GM19438 (cell line): ENCODE results near the gene KCNN3.
"Not testable (repeated sequence)": the region's sequence is repeated elsewhere in the genome, so short reads cannot be mapped to it uniquely, and the experiment has no call there.

Experiments
- ATAC-seq: cut with Tn5 transposase; IDR thresholded peaks from one replicate; pipeline ENCODE4 v1.9.1; 2021; ENCODE audit warnings: low read depth; ENCODE audit not compliant: unreplicated experiment

KCNN3 gene

GRCh38 chr1:154714638-154715037 is 155.4 kb downstream of the KCNN3 start:
- no peak for ATAC-seq

- no peak for ATAC-seq
These were observed 155.9 kb downstream of the KCNN3 start for GRCh38 chr1:154714052-154714623.

GRCh38 chr1:154713005-154713404 is 157.1 kb downstream of the KCNN3 start:
- no peak for ATAC-seq

GRCh38 chr1:154712166-154712810 is 157.8 kb downstream of the KCNN3 start:
- no peak for ATAC-seq

- no peak for ATAC-seq
These were observed 158.7 kb downstream of the KCNN3 start for GRCh38 chr1:154711416-154711815.

- ATAC-seq, result no peak
These were observed 160.0 kb downstream of the KCNN3 start for GRCh38 chr1:154710106-154710505.

GRCh38 chr1:154707901-154708463 is 162.1 kb downstream of the KCNN3 start:
- ATAC-seq, result no peak

GRCh38 chr1:154706851-154707250 is 163.2 kb downstream of the KCNN3 start:
- ATAC-seq, result no peak

- no peak for ATAC-seq
These were observed 164.5 kb downstream of the KCNN3 start for GRCh38 chr1:154705544-154705943.

- no peak for ATAC-seq
These were observed 166.9 kb downstream of the KCNN3 start for GRCh38 chr1:154703170-154703569.

- ATAC-seq, result no peak
These were observed 171.6 kb downstream of the KCNN3 start for GRCh38 chr1:154698320-154699096.

- no peak for ATAC-seq
These were observed 172.4 kb downstream of the KCNN3 start for GRCh38 chr1:154697710-154698109.

GRCh38 chr1:154696456-154696855 is 173.6 kb downstream of the KCNN3 start:
- no peak for ATAC-seq

- no peak for ATAC-seq
These were observed 174.1 kb downstream of the KCNN3 start for GRCh38 chr1:154695985-154696384.

GRCh38 chr1:154694995-154695394 is 175.1 kb downstream of the KCNN3 start:
- no peak for ATAC-seq

- ATAC-seq, result no peak
These were observed 181.0 kb downstream of the KCNN3 start for GRCh38 chr1:154689083-154689482.

- no peak for ATAC-seq
These were observed 183.6 kb downstream of the KCNN3 start for GRCh38 chr1:154686507-154686906.

GRCh38 chr1:154683820-154684219 is 186.3 kb downstream of the KCNN3 start:
- ATAC-seq, result no peak

- ATAC-seq, result no peak
These were observed 187.8 kb downstream of the KCNN3 start for GRCh38 chr1:154682254-154682653.

- not testable (repeated sequence) for ATAC-seq
These were observed 192.2 kb downstream of the KCNN3 start for GRCh38 chr1:154677844-154678243.

- not testable (repeated sequence) for ATAC-seq
These were observed 193.2 kb downstream of the KCNN3 start for GRCh38 chr1:154676847-154677246.
